GM12878 (cell line): ENCODE data around the gene POLR3K.

Source experiments
- ATF2 ChIP-seq: IDR thresholded peaks from 2 replicates; pipeline ENCODE4 v1.6.1; 2012; ENCODE audit warnings: low read length, inconsistent platforms
- CTCF ChIP-seq, 3 experiments: IDR thresholded peaks in 2 of 3; conservative IDR thresholded peaks in 1 of 3; 2 replicates each; pipeline ENCODE4 v1.5.1; 2011; ENCODE audit warnings: low read depth in 3 of 3, low read length in 3 of 3, mild to moderate bottlenecking in 3 of 3, control low read depth in 2 of 3, moderate library complexity in 2 of 3, inconsistent platforms in 1 of 3, mixed read lengths in 1 of 3; ENCODE audit not compliant: control insufficient read depth in 2 of 3, insufficient read depth in 1 of 3; ENCODE audit errors: extremely low read depth in 1 of 3
- EP300 ChIP-seq, 2 experiments: fragments of 150-350 bp in 1 of 2; IDR thresholded peaks; 2 replicates each; pipeline ENCODE4 v1.6.1; 2011 to 2012; ENCODE audit warnings: low read depth in 2 of 2, low read length in 2 of 2, borderline replicate concordance in 1 of 2, improper control_type of control experiment in 1 of 2, inconsistent platforms in 1 of 2; ENCODE audit not compliant: control insufficient read depth in 1 of 2
- POLR2A ChIP-seq: IDR thresholded peaks from 2 replicates; pipeline ENCODE4 v1.6.1; 2011; ENCODE audit warnings: low read depth, mild to moderate bottlenecking, low read length
- POLR2AphosphoS5 ChIP-seq: IDR thresholded peaks from 2 replicates; pipeline ENCODE4 v1.6.1; 2011; ENCODE audit warnings: mild to moderate bottlenecking, low read length, inconsistent platforms
- RAD21 ChIP-seq: IDR thresholded peaks from 2 replicates; pipeline ENCODE4 v1.6.1; 2011; ENCODE audit warnings: mild to moderate bottlenecking, low read depth, low read length, moderate library complexity; ENCODE audit not compliant: insufficient read depth
- SMAD1 ChIP-seq: fragments of 450-650 bp; IDR thresholded peaks from 2 replicates; pipeline ENCODE4 v1.6.1; 2018; ENCODE audit warnings: mild to moderate bottlenecking, low read depth; ENCODE audit not compliant: partially characterized antibody
- SP1 ChIP-seq: IDR thresholded peaks from one replicate; pipeline ENCODE4 v1.6.1; 2011; ENCODE audit warnings: low read depth, low read length
- USF2 ChIP-seq: IDR thresholded peaks from 2 replicates; pipeline ENCODE4 v1.6.1; 2011; ENCODE audit warnings: low read depth, low read length, improper control_type of control experiment, borderline replicate concordance

GRCh38 chr16:60166-60565 lies 6.8 kb upstream of the POLR3K start:
- TF ChIP-seq USF2 (no peak), ATF2 (no peak), RAD21 (no peak), CTCF (IDR thresholded peaks at IDR 0.05 in 2 of 3, conservative IDR thresholded peaks at IDR 0.05 in 1 of 3; ENCODE audit: control insufficient read depth in 2 of 3, extremely low read depth in 1 of 3, insufficient read depth in 1 of 3, low read depth in 3 of 3, low read length in 3 of 3) (no peak), POLR2AphosphoS5 (no peak), SP1 (no peak), SMAD1 (no peak), EP300 (IDR thresholded peaks at IDR 0.05; ENCODE audit: borderline replicate concordance in 1 of 2, control insufficient read depth in 1 of 2, low read depth in 2 of 2, low read length in 2 of 2) (no peak), POLR2A (no peak)
